Activated effector memory CD4-positive, alpha-beta T cell treated with anti-CD3 and anti-CD28 coated beads, Interleukin-2, amount 50 U/mL, for 16 hours (primary cell): Measurements from ENCODE around the gene POU2AF3.
"Not testable (repeated sequence)": the region's sequence is repeated elsewhere in the genome, so short reads cannot be mapped to it uniquely, and the experiment has no call there.

Experiments
- DNase-seq: peaks from one replicate; pipeline ENCODE4 v3.0.0-alpha.2; 2020

POU2AF3 gene

DNA sequence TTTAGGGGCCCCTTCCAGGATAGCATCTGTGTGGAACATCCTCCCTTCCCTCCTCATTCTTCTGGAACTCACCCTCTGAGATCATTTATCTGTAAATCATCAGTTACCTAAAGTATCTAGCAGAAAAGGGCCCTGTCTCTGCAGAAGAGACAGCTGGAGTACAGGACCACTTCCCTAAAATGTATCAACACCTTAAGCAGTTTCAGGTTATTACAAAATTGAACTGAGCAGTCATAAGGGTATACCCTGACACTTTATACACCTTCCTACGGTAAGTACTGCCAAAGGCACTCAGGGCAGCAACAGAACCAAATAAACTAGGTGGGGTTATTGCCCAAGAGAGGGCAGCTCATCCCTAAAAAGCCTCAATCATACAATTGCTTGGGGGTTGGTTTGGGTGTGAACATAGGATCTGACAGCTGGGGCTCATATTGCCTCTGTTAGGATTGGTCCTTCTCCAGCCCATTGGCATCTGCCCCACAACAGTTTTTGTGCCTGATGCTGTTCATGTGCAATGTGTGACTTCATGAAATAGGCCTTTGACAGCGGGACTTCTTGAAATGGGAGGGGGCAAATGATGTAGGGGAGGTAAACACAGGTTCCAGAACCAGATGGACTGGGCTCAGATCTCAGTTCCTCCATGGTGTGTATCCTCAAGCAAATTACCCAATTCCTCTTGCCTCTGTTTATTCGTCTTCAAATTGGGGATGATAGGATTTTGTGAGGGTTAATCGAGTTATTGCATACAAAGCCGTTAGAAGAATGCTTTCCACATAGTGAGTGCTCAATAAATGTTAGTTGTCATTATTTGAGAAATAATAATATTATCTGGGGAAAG, 2.9 kb downstream of the POU2AF3 start:
- DNase-seq: no peak

DNA sequence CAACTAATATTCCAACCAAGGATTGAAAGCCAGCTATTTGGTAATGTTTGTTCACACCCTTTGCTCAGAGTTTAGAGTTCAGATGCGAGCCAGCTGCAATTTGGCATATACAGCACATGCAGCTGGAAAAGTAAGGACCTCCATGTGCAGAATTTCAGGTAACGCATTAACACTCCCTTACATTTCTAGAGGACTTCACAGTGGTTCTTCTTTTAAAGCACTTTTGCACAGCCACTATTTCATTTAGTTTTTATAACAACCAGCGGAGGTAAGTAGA, 3.4 kb downstream of the POU2AF3 start:
- DNase-seq: no peak

DNA sequence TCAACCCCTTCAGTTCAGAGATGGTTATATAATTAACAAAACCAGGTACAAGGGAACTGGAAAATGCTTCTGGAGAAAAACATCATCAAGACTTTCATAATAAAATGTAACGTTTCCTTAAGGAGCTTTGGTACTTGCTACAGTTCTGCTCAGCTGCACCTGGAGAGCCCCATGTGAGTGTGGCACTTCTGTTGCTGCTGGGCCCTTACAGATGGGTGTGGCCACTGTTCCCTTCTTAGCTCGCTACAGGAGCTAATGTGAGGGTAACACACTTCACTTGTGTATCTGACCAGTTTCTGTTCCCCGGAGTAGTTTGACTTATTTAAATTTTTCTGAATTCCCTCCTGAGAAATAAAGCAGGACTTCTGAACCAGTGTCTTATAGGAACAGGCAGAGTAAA, 4.0 kb downstream of the POU2AF3 start:
- no peak for DNase-seq

DNA sequence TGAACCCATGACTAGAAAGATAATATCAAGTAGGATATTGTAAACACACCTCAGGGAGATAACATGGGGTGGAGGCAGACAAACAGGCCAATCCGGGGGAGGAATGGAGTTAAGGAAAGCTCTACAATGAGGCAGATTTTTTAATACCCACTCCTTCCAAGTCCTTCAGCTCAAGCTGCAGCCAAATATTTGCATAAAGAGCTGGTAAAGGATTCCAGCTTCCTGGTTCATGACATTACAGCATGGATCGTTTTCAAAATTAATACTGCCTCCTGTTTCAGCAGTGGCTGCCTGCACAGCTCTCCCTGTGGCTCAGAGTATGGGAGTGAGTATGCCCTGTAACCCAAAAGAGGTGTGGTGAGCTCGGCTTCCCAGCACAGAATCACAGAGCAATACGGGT, 5.1 kb downstream of the POU2AF3 start:
- no peak for DNase-seq

DNA sequence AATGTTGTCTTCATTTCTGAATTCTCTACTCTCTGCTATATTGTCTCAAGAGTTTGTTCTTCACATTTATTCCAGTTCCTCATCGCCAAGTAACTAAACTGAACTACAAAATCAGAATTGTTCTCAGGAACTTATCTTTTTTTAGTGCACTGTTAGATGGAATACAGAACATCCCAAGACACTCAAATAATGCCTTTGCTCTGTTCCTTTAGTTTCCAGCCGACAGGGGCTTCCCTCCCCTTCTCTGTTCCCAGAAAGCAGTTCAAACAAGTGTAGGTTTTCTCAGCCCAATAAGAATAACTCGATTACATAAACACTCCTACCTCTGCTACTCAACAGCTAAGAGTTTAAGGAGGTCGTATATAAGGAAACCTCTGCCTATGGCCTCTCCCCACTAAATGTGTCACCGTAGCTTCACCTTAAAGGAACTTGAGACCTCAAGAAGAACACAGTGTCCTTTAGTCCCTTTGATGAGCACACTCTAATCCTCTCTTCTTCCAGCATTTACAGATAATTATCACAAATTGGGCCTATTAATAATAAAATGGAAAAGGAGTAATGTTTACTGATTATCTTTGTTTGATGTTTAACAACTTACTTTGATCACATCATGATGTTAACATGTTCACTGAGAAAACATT, 6.9 kb downstream of the POU2AF3 start:
- no peak for DNase-seq

DNA sequence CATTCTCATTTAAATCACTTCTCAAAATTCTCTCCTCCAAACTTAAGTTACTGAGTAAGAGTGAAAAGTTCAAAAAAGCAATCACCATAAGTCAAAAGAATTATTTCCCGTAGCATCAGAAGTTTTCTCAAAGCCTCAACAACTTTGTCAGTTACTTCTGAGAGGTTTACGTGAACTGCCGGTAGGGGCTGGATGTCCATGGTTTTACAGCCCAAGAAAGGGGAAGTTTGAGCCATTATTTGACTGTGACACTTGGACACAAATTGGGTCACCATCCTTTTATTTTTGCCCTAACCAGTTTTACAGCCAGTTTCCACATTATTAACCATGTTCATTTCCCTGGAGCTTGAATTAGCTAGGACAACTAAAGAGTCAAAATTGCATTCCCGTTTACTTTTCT, 7.5 kb downstream of the POU2AF3 start:
- DNase-seq: no peak

DNA sequence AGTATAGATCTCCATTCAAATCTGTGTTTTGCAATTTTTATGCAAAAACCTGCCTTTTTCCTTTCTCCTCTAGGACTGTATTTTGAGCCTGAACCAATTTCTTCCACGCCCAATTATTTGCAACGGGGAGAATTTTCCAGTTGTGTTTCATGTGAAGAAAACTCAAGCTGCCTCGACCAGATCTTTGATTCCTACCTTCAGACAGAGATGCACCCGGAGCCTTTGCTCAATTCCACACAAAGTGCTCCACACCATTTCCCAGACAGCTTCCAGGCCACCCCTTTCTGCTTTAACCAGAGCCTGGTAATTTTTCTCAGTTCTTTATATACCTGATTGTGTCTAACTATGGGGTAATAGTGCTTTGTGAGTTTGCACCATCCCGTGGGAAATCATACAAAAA, 8.0 kb downstream of the POU2AF3 start:
- no peak for DNase-seq

DNA sequence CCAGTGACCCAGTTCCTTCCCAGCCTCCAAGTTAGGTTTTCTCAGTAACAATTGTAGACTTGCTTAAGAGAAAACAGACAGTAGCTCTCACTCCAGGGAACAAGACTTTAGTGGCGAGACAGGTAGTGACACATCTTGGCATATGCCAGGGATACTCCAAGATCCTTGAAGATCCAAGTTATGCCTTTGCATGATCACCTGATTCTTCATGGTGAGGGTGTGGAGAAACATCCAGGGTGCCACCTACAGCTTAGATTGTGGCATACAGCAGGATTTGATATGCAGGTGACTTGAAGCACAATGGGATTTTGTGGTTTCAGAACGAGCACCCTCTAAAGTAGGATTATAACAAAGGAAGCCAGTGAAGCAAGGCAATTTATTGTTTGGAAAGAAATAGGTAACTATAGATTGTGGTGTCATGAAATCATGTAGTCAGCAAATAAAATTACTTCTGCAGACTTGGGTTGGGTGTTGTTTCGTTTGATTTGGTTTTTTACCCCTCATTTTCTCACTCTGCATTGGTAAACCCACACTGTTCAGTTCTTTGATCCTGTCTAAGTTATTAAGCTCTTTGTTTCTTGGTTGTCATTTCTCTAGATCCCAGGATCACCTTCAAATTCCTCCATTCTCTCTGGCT, 9.2 kb downstream of the POU2AF3 start:
- DNase-seq: no peak

DNA sequence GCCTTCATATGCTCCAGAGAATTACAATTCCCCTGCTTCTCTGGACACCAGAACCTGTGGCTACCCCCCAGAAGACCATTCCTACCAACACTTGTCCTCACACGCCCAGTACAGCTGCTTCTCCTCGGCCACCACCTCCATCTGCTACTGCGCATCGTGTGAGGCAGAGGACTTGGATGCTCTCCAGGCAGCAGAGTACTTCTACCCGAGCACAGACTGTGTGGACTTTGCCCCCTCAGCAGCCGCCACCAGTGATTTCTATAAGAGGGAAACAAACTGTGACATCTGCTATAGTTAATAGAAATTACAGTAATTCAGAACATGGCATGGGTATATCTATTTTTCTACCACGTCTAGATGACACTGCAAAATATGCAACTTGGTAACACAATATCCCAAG, 9.8 kb downstream of the POU2AF3 start:
- DNase-seq: no peak

DNA sequence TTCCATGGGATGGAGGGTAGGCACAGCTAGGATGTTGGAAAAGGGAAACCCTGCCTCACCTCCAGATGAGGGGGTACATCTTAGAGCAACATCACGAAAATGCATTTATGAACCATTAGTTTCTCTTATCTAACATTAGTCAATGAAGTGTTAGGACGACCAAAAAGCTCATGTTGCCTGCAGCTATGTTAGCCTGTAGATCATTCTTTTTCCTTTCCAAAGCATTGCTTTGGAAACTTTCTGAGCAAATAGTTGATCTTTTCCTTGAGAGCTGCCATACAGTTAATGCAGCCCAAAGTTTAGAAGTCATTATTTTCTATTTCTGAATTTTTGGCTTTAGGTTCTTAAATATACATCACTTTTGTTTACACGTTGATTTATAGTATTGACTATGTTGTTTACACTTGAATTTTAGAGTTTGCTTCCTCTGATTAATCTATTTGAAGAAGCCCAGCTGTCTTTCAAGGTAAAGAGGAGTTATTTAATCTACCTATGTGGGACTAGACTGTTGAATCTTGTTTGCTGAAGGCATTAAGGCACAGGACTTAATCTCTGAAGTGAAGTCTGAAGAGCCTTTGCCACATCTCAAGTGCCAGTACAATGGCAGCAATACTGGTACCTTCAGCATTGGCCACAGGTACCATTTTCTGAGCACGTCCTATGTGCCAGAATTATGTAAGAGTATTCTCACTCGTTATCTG, 11.0 kb downstream of the POU2AF3 start:
- no peak for DNase-seq

DNA sequence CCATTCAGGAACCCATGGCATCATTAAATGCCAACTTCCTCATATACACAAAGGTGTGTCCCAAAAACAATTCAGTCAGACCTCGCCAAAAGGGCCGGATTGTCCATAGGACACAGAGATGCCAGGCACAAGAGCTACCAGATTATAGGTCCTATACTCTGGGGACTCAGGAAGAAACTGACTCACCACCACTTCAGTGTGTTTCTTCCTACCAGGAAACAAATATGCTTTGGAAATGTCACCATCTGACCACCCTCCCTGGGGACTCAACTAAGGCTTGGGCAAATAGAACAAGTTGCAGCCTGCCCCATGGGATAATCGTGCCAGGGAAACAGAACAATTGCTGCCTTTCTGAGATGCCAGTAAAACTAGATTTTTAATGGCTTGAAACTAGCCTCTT, 11.7 kb downstream of the POU2AF3 start:
- DNase-seq: no peak

DNA sequence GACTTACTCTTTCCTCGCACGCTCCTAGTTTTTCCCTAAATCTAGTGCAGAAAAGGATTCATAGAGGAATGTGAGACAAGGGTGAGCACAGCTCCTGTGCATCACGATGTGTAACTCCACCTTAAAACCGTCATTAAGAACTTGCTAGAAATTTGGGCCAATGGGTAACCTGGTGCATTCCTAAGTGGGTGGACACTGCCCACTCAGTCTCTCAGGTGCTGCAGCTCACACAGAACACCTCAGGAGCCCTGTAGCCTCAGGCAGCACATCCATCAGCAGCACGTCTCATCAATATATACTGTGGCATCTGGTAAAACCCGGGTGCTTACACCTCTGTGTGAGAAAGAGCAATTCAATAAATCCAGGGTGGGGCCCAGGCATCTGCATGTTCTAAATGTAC, 12.4 kb downstream of the POU2AF3 start:
- no peak for DNase-seq

DNA sequence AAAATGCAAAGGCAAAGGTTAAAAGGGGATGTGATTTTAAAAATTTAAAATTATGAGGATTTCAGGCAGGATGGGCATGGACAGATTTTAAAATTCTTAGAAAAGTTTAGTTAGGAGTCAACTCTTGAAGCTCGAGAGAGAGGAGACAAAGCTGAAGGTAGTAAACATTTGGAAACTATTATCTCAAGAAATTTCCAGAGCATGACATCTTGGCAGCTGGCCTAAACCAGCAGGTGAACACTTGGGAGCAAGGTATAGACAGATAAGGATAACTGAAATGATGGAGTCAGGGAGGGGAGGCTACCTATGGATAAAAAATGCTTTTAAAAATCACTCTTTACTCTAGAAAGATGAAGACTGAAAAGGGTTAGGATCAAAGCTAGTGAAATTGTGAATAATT, 13.7 kb downstream of the POU2AF3 start:
- DNase-seq: no peak

DNA sequence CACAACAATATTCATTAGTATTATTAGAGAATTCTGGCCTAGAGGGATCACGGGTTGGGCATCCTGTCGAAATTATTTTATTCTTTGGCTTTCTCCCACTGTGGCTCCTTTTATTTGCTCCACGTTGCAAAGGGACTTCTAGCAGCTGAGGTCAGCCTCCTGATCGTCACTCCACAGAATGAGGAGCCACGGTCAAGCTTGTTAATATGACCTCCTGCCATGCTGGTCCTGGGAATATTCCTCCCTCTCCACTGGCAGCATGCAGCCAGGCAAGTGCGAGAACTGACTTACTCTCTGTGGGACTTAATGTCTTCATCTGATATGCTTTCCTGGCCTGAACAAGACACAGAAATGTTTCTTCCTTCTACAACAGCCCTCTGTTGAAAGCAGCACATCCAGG, 20.9 kb downstream of the POU2AF3 start:
- DNase-seq: no peak

DNA sequence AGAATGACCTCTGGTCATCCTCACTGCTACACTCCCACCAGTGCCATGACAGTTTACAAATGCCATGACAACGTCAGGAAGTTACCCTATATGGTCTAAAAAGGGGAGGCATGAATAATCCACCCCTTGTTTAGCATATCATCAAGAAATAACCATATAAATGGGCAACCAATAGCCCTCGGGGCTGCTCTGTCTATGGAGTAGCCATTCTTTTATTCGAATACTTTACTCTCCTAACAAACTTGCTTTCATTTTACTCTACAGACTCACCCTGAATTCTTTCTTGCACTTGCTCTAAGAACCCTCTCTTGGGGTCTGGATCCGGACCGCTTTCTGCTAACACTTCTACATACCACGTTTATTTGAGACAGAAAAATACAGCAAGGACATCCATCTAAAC, 21.9 kb downstream of the POU2AF3 start:
- not testable (repeated sequence) for DNase-seq

DNA sequence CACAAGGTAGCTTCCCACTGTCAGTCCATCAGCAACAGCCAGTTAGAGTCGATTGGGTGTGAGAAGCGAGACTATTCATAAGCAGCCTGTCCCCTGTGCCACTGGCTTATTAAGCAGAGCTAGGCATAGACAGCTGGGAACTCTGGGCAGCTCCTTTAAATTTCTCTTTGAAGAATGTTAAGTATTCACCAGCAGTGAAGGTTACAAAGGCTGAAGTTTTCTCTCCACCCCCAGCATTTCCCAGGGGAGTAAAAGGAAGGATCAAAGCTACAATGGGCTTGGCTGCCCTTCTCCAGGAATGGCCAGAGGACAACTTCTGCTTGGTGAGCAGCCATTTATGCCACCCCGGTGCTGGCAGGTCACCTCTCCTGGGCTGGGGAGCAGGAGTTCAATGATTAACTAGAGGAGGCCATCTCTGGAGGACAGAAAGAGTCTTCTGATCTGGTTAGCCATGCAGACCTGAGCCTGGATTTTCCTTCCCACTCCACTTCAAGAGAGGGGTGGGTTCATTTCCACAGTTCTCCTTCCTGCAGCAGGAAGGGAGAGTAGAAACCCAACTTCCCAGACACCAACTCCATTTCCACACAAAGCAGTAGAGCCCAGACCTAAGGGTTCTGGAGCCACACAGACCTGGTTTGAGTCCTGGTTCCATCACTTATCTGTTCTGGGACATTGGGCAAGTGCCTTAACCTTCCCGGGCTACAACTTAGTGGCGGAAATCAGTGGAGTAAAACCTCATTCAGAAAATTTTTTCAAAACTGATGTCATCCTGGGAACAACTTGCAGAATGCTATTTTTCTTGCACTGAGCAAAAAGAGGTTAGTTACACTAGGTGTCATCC, 22.6 kb downstream of the POU2AF3 start:
- no peak for DNase-seq

DNA sequence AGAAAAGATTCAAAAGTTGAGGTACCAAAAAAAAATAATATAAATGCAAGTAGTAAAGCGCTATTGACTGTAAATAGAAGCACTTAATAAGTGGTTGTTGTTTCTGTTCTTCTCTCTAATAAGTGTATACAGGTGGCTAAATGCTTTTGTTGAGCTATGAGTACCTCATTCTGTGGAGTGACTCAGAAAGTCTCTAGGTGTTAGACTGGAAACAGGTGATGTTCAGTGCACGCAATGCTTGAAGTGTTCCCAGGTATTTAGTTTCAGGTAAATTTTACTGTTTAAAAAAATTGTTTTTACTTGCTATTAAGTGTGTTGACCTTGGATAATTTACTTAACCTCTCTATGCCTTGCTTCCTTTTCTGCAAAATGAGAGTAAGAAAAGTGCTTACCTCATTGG, 24.2 kb downstream of the POU2AF3 start:
- DNase-seq: no peak

DNA sequence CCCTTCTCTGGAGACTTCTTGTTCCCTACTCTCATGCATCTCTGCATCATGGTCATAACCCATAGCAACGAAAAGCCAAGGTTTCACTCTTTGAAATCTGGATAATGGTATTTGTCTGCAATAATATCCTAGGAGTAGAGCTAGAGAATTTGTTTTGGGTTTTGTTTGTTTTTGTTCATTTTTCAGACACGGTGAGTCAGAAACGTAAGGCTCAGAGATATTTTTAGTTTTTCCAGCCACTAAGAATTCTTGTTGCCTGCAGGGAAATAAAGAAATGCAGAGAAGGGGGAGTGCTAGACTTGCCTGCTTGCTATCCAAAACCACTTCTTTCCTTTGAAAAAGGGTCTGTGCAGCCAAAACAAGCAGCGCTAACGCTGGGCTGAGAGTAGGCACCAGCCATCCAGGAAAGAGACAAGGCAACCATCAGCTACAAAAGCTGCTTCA, 26.0 kb downstream of the POU2AF3 start:
- no peak for DNase-seq

DNA sequence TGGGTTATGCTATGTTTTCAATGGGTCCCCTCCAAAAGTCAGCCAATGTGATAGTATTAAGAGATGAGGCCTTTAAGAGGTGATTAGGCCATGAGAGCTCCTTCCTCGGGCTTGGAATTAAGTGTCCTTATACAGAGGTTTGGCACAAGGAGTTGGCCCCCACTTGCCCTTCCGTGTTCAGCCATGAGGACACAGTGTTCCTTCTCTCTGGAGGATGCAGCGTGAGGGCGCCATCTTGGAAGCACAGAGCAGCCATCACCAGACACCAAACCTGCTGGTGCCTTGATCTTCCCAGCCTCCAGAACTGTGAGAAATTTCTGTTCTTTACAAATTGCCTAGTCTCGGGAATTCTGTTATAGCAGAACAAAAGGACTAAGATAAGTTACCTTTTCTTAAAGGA, 26.9 kb downstream of the POU2AF3 start:
- DNase-seq: no peak

DNA sequence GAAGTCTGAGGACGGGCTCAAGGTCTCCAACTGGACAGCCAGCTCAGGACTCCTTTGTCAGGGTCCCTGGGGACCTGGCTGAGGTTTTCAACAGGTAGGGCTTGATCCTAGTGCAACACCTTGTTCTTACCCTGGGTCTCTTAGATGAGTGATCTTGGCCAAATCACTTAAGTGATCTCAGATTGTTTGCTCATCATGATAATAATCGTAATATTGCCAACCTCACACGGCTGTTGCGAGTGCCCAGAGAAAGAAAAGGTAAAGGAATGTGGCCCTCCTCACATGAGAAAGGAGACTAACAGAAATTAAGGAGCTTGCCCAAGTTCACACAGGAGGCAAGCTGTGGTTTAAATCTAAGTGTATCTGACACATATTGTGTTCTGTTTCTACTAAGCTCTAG, 28.5 kb downstream of the POU2AF3 start:
- DNase-seq: no peak

DNA sequence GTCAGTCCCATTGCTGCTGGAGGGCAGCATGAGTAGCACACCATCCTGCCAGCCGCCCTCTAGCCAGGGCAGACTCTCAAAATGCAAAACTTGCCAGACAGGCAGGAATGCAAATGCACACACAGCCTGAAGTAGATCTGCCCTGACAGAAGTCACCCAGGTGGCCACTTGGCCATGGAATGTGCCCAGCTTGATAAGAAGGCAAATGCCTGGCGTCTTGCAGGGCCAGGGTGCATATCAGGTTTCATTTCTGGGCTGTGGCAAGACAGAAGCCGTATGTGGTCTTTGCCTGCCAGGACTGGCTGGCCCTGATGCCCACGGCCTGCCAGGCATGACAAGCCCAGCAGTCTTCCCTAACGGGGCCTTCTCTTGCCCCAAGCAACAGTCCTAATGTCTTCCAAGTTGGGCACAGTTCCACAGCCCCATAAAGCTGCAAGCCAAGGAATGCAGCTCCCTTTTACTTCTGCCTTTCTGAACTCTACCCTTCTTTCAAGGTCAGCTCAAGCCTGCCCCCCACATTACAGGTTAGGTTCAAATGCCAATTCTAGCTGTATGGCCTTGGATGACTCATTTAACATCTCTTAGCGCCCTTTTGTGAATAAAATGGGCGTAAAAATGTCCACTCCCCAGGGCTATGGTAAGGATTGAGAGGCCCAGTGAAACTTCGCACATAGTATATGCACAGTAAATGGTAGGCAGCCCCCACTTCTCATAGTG, 29.7 kb downstream of the POU2AF3 start:
- DNase-seq: no peak
